Testis (tissue), 2 donors: ENCODE results near the gene ABCC9.

Experiments
- CTCF ChIP-seq, 3 experiments: fragments of 450-650 bp in 2 of 3; fragments of 200-600 bp in 1 of 3; sonication (generic) in 1 of 3; IDR thresholded peaks; one replicate each; pipeline ENCODE4 v1.5.1; 2016 to 2019; ENCODE audit warnings: antibody characterized with exemption in 3 of 3, mild to moderate bottlenecking in 2 of 3, moderate library complexity in 1 of 3
- POLR2A ChIP-seq: fragments of 450-650 bp; IDR thresholded peaks from one replicate; pipeline ENCODE4 v1.6.1; 2017; ENCODE audit warnings: antibody characterized with exemption, mild to moderate bottlenecking, moderate library complexity

GRCh38 chr12:21881965-21882364 lies 59.3 kb downstream of the ABCC9 start:
- TF ChIP-seq CTCF (IDR thresholded peaks at IDR 0.05) (no peak), POLR2A (no peak)
